GM21825 (cell line): ENCODE data around the gene JPT1.
"Not testable (repeated sequence)": the region's sequence is repeated elsewhere in the genome, so short reads cannot be mapped to it uniquely, and the experiment has no call there.

Source experiments
- ATAC-seq: cut with Tn5 transposase; IDR thresholded peaks from one replicate; pipeline ENCODE4 v1.9.1; 2021; ENCODE audit warnings: mild to moderate bottlenecking, moderate library complexity; ENCODE audit not compliant: unreplicated experiment

JPT1 gene, protein sequence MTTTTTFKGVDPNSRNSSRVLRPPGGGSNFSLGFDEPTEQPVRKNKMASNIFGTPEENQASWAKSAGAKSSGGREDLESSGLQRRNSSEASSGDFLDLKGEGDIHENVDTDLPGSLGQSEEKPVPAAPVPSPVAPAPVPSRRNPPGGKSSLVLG

DNA sequence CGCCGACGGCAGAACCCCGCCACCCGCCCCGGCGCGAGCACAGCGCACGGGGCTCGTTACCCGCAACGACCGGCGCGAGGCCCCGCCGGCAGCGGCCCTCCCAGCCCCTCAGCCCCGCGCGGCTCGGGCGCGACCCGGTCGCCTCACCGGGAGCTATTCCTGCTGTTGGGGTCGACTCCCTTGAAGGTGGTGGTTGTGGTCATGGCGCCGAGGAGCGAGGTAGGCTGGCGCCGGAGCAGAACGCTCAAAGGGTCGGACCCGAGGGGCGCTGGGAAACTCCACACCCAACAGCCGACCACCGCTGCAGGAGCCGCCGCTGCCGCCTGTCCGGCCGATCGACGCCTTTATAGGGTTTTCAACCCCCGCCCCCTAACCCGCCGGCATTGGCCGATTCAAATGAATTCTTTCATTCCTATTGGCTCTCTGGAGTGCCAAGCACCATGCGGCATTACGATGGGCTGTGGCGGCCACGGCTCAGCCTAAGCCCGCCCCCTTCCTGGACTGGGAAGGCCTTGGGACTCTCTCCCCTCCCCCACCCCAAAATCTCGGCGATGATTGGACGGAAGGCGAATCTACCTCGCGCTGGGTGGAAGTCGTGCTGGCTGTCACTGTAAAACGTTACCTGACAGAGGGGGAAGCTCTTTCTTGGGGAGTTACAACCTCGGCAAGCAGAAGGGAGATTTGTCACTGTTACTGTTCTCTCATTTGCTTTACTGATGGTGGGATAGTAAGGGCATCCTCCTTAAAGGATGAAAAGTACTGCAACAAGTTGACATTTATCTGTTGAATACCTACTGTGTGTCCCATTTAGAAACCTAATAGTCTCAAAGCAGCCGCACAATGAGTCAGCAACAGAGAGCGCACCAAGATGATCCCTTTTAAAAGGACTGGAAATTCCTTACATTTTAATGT lies at the start of gene JPT1:
TSS of gene JPT1 (minus strand) at position 318 of the 912 bp plus-strand sequence. CDS start at position 203, 115 bp downstream.
- ATAC-seq, result peak; percentile 89

DNA sequence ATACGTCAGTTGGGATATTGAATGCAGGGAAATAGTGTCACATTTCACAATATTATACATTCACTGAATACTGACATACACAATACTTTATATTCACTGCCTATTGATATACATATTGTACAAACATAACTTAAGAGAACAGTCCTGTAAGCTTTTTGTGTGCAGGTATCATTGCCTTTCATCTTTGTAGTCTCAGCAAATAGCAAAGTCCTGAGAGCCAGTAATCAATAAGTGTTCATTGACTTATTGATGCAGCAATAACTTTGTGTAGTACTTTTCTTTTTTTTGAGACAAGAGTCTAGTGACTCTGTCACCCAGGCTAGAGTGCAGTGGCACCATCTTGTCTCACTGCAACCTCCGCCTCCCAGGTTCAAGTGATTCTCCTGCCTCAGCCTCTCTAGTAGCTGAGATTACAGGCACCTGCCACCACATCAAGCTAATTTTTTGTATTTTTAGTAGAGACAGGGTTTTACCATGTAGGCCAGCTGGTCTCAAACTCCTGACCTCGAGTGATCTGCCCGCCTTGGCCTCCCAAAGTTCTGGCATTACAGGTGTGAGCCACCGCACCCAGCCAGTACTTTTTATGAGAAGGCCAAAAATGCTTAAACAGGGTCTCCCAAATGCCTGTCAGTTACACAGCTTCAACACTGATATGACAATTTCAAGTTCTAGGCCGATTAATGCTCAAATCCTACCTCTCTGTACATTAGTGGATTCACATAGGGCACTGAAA lies 45.7 kb upstream of the JPT1 start:
- no peak for ATAC-seq

- ATAC-seq, result no peak
Measured at GRCh38 chr17:75194879-75195278, 40.6 kb upstream of the JPT1 start.

DNA sequence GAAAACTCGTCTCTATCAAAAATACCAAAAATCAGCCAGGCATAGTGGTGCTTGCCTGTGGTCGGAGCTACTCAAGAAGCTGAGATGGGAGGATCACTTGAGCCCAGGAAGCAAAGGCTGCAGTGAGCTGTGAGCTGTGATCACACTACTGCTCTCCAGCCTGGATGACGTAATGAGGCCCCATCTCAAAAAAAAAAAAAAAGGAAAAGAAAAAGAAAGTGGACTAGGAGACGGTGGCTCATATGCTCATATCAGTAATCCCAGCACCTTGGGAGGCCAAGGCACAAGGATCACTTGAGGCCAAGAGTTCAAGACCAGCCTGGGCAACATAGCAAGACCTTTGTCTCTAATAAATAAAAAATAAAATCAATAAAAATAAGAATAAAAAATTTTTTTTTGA lies 37.3 kb upstream of the JPT1 start:
- ATAC-seq, result no peak

- ATAC-seq, result no peak
Measured at GRCh38 chr17:75188614-75189013, 34.3 kb upstream of the JPT1 start.

GRCh38 chr17:75183999-75184884 lies 29.9 kb upstream of the JPT1 start:
- no peak for ATAC-seq

- ATAC-seq, result peak; percentile 68
Measured at GRCh38 chr17:75182569-75183436, 28.5 kb upstream of the JPT1 start, which contains the start of gene SUMO2. Gene SUMO2, minus strand, starts transcription at chr17:75182959. Its CDS starts 125 bp downstream, at chr17:75182834.

DNA sequence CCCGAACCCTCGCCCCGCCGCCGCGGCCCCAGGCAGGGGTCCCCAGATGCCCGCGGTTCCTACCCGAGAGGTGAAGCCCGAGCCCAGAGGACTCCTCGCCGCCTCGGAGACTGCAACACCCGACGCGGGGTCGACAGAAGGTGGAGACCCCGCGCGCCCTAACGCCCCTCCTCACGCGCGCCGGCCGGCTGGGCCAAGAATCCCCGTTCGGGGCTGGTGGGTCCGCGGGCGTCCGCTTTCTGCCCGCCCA lies 27.9 kb upstream of the JPT1 start:
- no peak for ATAC-seq

GRCh38 chr17:75181608-75182318 lies 27.5 kb upstream of the JPT1 start:
- peak; percentile 19 for ATAC-seq

DNA sequence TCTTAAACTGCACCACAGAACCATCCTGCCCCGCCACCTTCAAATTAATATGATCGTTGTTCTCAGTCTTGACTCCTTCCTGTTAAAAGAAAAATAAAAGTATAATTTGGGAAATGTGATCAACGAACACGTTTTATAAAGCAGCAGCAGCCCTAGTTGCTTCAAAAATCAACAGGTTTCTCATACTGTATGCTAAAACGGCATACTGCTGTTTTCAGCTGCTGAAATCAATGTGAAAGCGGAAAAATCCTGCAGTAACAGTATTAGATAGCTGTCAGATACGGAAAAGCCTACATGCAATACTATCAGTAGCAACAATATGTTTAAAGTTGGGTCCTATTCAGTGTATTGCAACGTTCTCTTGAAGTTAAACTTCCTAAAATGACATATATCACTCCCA lies 26.8 kb upstream of the JPT1 start:
- ATAC-seq, result no peak

GRCh38 chr17:75178453-75178852 lies 24.1 kb upstream of the JPT1 start:
- ATAC-seq, result no peak

DNA sequence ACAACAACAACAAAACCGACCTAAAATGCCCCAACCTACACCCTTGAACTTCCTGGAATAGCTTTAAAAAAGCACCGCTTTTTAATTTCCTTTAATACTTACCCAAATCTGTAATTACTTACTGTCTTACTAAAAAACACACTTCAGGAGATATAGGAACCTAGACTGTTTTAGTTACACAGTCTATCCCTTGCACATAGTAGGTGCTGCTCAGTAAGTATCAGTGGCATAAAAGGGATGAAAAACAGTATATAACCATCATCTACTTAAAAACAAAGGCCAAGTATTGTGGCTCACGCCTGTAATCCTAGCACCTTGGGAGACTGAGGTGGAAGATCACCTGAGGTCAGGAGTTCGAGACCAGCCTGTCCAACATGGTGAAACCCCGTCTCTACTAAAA lies 22.3 kb upstream of the JPT1 start:
- no peak for ATAC-seq

- ATAC-seq, result no peak
Measured at GRCh38 chr17:75174996-75175395, 20.7 kb upstream of the JPT1 start.

- ATAC-seq, result no peak
Measured at GRCh38 chr17:75173526-75173925, 19.2 kb upstream of the JPT1 start.

DNA sequence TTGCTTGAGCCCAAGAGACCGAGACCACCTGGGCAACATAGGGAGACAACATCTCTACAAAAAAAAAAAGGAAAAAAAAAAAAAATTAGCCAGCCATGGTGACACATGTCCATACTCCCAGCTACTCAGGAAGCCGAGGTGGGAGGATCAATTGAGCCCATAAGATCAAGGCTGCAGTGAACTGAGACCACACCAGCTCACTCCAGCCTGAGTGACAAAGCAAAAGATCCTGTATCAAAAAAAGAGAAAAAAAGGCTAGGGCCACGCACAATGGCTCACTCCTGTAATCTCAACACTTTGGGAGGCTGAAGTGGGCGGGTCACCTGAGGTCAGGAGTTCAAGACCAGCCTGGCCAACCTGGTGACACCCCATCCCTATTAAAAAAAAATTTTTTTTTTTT lies 14.7 kb upstream of the JPT1 start:
- ATAC-seq, result no peak

DNA sequence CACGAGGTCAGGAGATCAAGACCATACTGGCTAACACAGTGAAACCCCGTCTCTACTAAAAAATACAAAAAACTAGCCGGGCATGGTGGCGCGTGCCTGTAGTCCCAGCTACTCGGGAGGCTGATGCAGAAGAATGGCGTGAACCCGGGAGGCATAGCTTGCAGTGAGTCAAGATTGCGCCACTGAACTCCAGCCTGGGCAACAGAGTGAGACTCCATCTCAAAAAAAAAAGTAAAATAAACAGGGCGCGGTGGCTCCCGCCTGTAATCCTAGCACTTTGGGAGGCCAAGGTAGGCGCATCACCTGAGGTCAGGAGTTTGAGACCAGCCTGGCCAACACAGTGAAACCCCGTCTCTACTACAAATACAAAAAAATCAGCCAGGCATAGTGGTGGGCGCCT lies 10.3 kb upstream of the JPT1 start:
- ATAC-seq, result not testable (repeated sequence)

DNA sequence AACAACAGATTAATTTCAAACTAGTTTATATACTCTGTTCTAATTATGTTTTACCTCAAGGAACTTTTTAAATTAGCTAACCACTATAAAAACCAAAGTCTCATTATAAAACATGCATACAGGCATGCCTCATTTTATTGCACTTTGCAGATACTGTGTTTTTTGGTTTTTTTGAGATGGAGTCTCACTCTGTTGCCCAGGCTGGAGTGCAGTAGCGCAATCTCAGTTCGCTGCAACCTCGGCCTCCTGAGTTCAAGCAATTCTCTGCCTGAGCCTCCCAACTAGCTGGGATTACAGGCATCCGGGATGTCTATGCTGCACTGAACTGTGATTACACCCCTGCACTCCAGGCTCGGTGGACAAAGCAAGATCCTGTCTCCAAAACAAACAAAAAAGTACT lies 8.8 kb upstream of the JPT1 start:
- no peak for ATAC-seq

DNA sequence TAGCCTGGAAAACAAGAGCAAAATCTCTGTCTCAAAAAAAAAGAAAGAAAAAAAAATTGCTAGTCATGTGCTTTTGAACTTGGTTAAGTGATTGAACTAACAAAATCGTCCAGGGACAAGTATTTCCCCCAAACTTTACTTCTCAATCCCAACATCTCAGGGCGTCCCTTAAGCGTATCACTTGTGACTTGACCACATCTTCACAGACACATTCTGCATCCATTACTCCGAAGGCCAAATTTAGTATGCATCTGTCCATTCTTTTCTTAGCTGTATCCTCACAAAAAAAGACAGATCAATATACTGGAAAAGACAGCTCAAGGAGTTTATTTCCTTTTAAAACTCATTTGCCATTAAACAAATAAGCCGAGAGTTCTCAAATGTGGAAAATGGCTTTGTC lies 5.9 kb upstream of the JPT1 start:
- no peak for ATAC-seq
